ENCODE data around the gene BID. TPM values are rescaled to one million over a fixed set of nuclear protein-coding genes. Genes with fewer than 3 reads are reported as not detected.

Gene BID
- total RNA-seq, 1 donor from 2014 or later, result 35.1 TPM

DNA sequence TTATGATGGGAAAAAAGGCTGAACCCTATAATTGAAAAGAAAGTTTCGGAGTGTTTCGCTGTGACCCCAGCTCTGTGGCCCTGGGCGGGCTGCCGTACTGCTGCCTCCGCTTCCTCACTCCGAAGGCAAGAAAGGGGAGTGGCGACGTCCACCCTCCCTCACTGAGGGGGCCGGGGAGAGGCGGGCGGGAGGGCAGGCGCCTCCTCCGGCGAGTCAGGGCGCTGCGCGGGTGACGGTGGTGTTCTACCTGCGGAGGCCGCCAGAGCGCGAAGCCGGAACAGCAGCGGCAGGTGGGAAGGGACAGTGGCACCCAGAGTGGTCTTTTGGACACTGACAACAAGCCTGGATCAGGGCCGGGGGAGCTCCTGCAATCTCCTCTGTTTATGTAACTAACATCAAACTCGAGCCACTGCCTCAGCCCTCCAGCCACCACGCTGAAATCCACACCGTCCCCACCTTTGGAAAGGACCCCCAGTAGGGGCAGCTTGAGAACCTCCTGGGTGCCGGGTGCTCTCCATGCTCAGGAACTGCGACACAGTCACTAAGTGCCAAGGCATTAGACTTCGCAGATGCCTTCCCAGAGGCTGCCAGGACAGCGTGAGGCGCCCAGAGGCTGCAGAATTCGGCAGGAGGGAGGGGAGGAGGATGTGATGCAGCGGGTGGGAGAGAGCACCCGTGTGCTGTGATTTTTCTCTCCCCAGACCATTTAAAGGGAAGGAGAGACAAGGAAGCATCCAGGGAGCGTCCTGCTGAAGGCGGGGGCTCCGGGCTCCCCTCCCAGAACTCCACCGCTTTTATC is 25.5 kb downstream of the BID start:
- H3K4me3 Mint-ChIP-seq (ENCODE audit: unreplicated experiment), result no peak overlapping the region
- FAIRE-seq (no peak), DNase-seq (ENCODE audit: low read depth) (no peak)
- no peak overlapping the region for H2AFZ ChIP-seq (ENCODE audit: low read depth, low read length)
- no peak overlapping the region for H3K4me2 ChIP-seq (ENCODE audit: low read length)
- no peaks in the 10 kb centered on the region for H3K9me3 ChIP-seq (ENCODE audit: insufficient read depth, low read depth, low read length)
- H3K27me3 Mint-ChIP-seq (ENCODE audit: low read depth, unreplicated experiment), result peaks cover 3% of the 10 kb centered on the region
- H3K4me1 ChIP-seq (ENCODE audit: insufficient read depth, low read length), result peaks cover 7% of the 10 kb centered on the region
- peaks cover 11% of the 10 kb centered on the region for H3K79me2 ChIP-seq (ENCODE audit: insufficient read depth, low read length)
- H4K20me1 ChIP-seq (ENCODE audit: insufficient read depth, low read length), result peaks cover 40% of the 10 kb centered on the region
- no peaks in the 10 kb centered on the region for H3K4me1 Mint-ChIP-seq (ENCODE audit: low read depth, unreplicated experiment)
- H3K36me3 ChIP-seq (ENCODE audit: insufficient read depth, low read length), result no peaks in the 10 kb centered on the region
- no peak overlapping the region for H3K27ac Mint-ChIP-seq (ENCODE audit: unreplicated experiment)
- H3K36me3 Mint-ChIP-seq (ENCODE audit: low read depth, unreplicated experiment), result peaks cover 4% of the 10 kb centered on the region
- no peak overlapping the region for H3K9ac ChIP-seq (ENCODE audit: low read length)
- H3K27me3 ChIP-seq (ENCODE audit: insufficient read depth, low read length), result no peaks in the 10 kb centered on the region
- TF ChIP-seq, protein P1, sequence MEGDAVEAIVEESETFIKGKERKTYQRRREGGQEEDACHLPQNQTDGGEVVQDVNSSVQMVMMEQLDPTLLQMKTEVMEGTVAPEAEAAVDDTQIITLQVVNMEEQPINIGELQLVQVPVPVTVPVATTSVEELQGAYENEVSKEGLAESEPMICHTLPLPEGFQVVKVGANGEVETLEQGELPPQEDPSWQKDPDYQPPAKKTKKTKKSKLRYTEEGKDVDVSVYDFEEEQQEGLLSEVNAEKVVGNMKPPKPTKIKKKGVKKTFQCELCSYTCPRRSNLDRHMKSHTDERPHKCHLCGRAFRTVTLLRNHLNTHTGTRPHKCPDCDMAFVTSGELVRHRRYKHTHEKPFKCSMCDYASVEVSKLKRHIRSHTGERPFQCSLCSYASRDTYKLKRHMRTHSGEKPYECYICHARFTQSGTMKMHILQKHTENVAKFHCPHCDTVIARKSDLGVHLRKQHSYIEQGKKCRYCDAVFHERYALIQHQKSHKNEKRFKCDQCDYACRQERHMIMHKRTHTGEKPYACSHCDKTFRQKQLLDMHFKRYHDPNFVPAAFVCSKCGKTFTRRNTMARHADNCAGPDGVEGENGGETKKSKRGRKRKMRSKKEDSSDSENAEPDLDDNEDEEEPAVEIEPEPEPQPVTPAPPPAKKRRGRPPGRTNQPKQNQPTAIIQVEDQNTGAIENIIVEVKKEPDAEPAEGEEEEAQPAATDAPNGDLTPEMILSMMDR (IDR thresholded peaks at IDR 0.05; ENCODE audit: insufficient read depth, low read depth, low read length), result no peak
- no peak for TF ChIP-seq EZH2 (IDR thresholded peaks at IDR 0.05; ENCODE audit: insufficient read depth, low read length)
- H3K9me3 Mint-ChIP-seq (ENCODE audit: unreplicated experiment), result peaks cover 2% of the 10 kb centered on the region
- no peak overlapping the region for H3K4me3 ChIP-seq (ENCODE audit: insufficient read depth, low read depth, low read length)
- H3K27ac ChIP-seq (ENCODE audit: low read depth, low read length), result no peak overlapping the region

DNA sequence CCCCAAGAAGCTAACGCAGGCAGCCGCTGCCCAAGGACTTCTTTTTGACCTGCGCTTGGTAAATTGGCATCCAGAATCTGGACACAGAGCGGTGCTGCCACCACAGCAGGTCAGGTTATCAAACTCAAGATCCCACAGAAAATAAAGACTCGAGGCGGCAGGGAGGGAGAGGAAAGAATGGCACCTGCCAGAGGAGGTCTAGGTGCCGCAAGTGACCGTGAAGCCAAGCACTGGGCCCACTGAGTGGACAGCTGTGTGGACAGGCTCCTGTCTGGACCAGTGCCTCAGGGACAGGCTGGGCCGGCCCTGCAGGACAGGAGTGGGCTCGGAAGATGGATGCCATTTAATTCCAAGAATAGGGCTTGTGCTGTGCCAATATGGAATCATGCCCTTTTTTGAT is 27.4 kb downstream of the BID start:
- H3K27ac Mint-ChIP-seq (ENCODE audit: unreplicated experiment), result no peak overlapping the region

More for the DNA sequence above, 27.4 kb downstream of the BID start:
- DNase-seq (ENCODE audit: low read depth) (no peak), FAIRE-seq (no peak)
- Histone ChIP-seq H3K36me3 (ENCODE audit: insufficient read depth, low read length) (no peaks in the 10 kb centered on the region), H3K9me3 (ENCODE audit: insufficient read depth, low read depth, low read length) (no peaks in the 10 kb centered on the region), H3K27ac (ENCODE audit: low read depth, low read length) (no peak overlapping the region), H4K20me1 (ENCODE audit: insufficient read depth, low read length) (peaks cover 42% of the 10 kb centered on the region), H3K4me2 (ENCODE audit: low read length) (no peak overlapping the region), H3K79me2 (ENCODE audit: insufficient read depth, low read length) (peaks cover 7% of the 10 kb centered on the region), H3K27me3 (ENCODE audit: insufficient read depth, low read length) (no peaks in the 10 kb centered on the region), H3K4me1 (ENCODE audit: insufficient read depth, low read length) (no peaks in the 10 kb centered on the region), H3K4me3 (ENCODE audit: insufficient read depth, low read depth, low read length) (no peak overlapping the region), H3K9ac (ENCODE audit: low read length) (no peak overlapping the region), H2AFZ (ENCODE audit: low read depth, low read length) (no peak overlapping the region)
- Mint-ChIP-seq H3K36me3 (ENCODE audit: low read depth, unreplicated experiment) (peaks cover 6% of the 10 kb centered on the region), H3K27me3 (ENCODE audit: low read depth, unreplicated experiment) (peaks cover 3% of the 10 kb centered on the region), H3K4me1 (ENCODE audit: low read depth, unreplicated experiment) (no peaks in the 10 kb centered on the region), H3K9me3 (ENCODE audit: unreplicated experiment) (peaks cover 2% of the 10 kb centered on the region), H3K4me3 (ENCODE audit: unreplicated experiment) (no peak overlapping the region)
- TF ChIP-seq, protein P1 (IDR thresholded peaks at IDR 0.05; ENCODE audit: insufficient read depth, low read depth, low read length), result no peak
- TF ChIP-seq EZH2 (IDR thresholded peaks at IDR 0.05; ENCODE audit: insufficient read depth, low read length), result no peak
